Heart right ventricle (tissue), 16 donors: Measurements from ENCODE around the gene GLOD4. TPM values are rescaled to one million over a fixed set of nuclear protein-coding genes. Genes with fewer than 3 reads are reported as not detected.

ENCODE experiments used
- ATAC-seq, 8 donors: fragments of 200-7000 bp; cut with Tn5 transposase; one replicate each; pipeline ENCODE4 v1.9.1; 2020; ENCODE audit warnings: mild to moderate bottlenecking in 8 of 8, moderate library complexity in 8 of 8, moderate number of reproducible peaks in 1 of 8
- DNase-seq, 2 donors: peaks; one replicate each; pipeline ENCODE4 v3.0.0-alpha.2; 2020
- H3K27ac ChIP-seq, 10 donors: fragments of 200-600 bp; sonication (generic) in 2 of 10; one replicate each; pipeline versions ENCODE4 v1.5.0 to v1.8.0; 2020 to 2022; ENCODE audit warnings: mild to moderate bottlenecking in 3 of 10
- H3K27me3 ChIP-seq, 7 donors: fragments of 200-600 bp; one replicate each; pipeline ENCODE4 v1.8.0; 2021 to 2022; ENCODE audit warnings: mild to moderate bottlenecking in 2 of 7
- H3K36me3 ChIP-seq, 9 donors: fragments of 200-600 bp; sonication (generic) in 1 of 9; one replicate each; pipeline versions ENCODE4 v1.5.0 to v1.8.0; 2020 to 2022; ENCODE audit warnings: mild to moderate bottlenecking in 2 of 9
- H3K4me1 ChIP-seq, 9 donors: fragments of 200-600 bp; sonication (generic) in 1 of 9; one replicate each; pipeline versions ENCODE4 v1.5.0 to v1.8.0; 2020 to 2022; ENCODE audit warnings: mild to moderate bottlenecking in 4 of 9
- H3K4me3 ChIP-seq, 10 donors: fragments of 200-600 bp; sonication (generic) in 2 of 10; one replicate each; pipeline versions ENCODE4 v1.5.0 to v1.8.0; 2020 to 2022; ENCODE audit warnings: mild to moderate bottlenecking in 7 of 10, moderate library complexity in 2 of 10
- H3K9me3 ChIP-seq, 11 donors: fragments of 200-600 bp in 10 of 11; sonication (generic) in 2 of 11; one replicate each; pipeline versions ENCODE4 v1.5.0 to v1.8.0; 2013 to 2022; ENCODE audit warnings: mild to moderate bottlenecking in 2 of 11, control low read depth in 1 of 11, moderate library complexity in 1 of 11
- WGBS, 2 donors: extraction: QIAGEN DNeasy Blood & Tissue Kit; methylation state at CpG; one replicate each; pipeline ENCODE4 v1.1.7; 2013; ENCODE audit warnings: inconsistent platforms in 1 of 2; 5-methylcytosine and 5-hydroxymethylcytosine counted together
- intact Hi-C, 10 donors: fragments of 100-400 bp; cut with DNase I; formaldehyde crosslinking; loops; one replicate each; pipeline versions ENCODE4 v1.11.1 to v1.14.2; 2022
- polyA plus RNA-seq, 2 donors: library from polyadenylated mRNA; stranded (reverse); fragments of 200-250 nt; gene quantifications; one replicate each; pipeline ENCODE4 v1.2.3, GENCODE V29; 2013
- total RNA-seq, 10 donors: library from RNA; stranded (reverse); fragmentation: NEBNext Ultra II Directional in 3 of 10; extraction: Animal tissue kit (Norgen Biotek cat#: 25700) in 3 of 10; gene quantifications; one replicate each; pipeline versions ENCODE4 v1.2.1 to v1.2.4, GENCODE V29; 2021 to 2023
- TF ChIP-seq, protein P1 (sequence below), 9 donors: fragments of 200-600 bp; sonication (generic) in 2 of 9; IDR thresholded peaks; one replicate each; pipeline versions ENCODE4 v1.5.0 to v1.8.0; 2021 to 2022; ENCODE audit warnings: antibody characterized with exemption in 9 of 9, mild to moderate bottlenecking in 5 of 9, moderate library complexity in 1 of 9
- donor health status: Arrhythmogenic right ventricular cardiomyopathy.
- donor health status: ischemic (EF 13 %, LVEDD 7.1; RV severe dilation, severe dysfunction).
- donor health status: healthy with polysubstance abuse.
- donor health status: DM: no; HTN: yes; CAD: no.
- donor health status: DM: no; HTN: no; CAD: no.
- donor health status: ischemic (EF 25% LVEDD 6.9; RV normal size, moderate dysfunction).
- donor health status: ischemic (EF 25% LVEDD 5.7; RV mildly dilated, moderate dysfunction).
- donor health status: healthy.
- donor health status: DM: yes; HTN: yes; CAD: no.
- donor health status: Ischemic cardiomyopathy.
- donor health status: ischemic (EF 35%, LVEDD 5.7; RV mildly dilated, moderate dysfunction).
- donor health status: nonischemic (EF 11% LVEDD 7.7; RV severe dilation, severe dysfunction).
- donor health status: DM: yes; HTN: yes; CAD: no.
- donor health status: PGD.
- donor health status: ischemic (EF 29% LVEDD 5.4; RV normal size, mild dysfunction).
- donor health status: nonischemic (EF 23%, LVEDD 6.1; RV moderate dilation, normal function).

The GLOD4 gene
- total and polyA plus RNA-seq, 12 donors: 16.5 to 47.5 (median 27.6) TPM

DNA sequence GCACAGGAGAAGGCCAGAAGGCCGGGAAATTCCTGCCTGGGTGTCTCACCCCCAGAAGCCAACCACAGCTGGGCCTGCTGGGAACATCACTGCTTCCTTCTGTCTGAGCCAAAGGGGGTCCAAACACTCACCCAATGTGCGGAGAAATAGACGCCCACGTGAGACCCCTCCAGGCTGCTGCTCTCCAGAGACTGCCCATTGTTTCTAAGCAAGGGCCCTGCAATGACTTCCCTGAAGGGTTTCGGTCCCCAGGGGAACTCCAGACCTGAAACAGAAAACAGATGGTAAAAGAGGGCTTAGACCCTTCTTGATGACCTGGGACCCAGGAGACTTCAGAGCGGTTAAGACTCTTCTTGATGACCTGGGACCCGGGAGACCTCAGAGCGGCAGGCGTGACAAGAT lies 41.4 kb upstream of the GLOD4 start:
- H3K36me3 ChIP-seq: peaks cover 0 to 61% (median 0%) of the 10 kb centered on the region in 9 donors
- WGBS, 2 donors: 85 to 93% methylated on average over 9 of the region's 9 CpGs
- TF ChIP-seq, protein P1, sequence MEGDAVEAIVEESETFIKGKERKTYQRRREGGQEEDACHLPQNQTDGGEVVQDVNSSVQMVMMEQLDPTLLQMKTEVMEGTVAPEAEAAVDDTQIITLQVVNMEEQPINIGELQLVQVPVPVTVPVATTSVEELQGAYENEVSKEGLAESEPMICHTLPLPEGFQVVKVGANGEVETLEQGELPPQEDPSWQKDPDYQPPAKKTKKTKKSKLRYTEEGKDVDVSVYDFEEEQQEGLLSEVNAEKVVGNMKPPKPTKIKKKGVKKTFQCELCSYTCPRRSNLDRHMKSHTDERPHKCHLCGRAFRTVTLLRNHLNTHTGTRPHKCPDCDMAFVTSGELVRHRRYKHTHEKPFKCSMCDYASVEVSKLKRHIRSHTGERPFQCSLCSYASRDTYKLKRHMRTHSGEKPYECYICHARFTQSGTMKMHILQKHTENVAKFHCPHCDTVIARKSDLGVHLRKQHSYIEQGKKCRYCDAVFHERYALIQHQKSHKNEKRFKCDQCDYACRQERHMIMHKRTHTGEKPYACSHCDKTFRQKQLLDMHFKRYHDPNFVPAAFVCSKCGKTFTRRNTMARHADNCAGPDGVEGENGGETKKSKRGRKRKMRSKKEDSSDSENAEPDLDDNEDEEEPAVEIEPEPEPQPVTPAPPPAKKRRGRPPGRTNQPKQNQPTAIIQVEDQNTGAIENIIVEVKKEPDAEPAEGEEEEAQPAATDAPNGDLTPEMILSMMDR (IDR thresholded peaks at IDR 0.05): no peak
- intact Hi-C loops: loop anchor here in 1 of 10 donors (10.0 kb wide), 1 partner anchor 131 kb away; no protein-coding TSS in a partner anchor
- ATAC-seq: no peak
- H3K27me3 ChIP-seq: no peaks in the 10 kb centered on the region
- H3K4me3 ChIP-seq: no peak overlapping the region
- H3K27ac ChIP-seq: no peak overlapping the region
- H3K4me1 ChIP-seq: no peaks in the 10 kb centered on the region
- H3K9me3 ChIP-seq: no peaks in the 10 kb centered on the region
- DNase-seq: no peak

DNA sequence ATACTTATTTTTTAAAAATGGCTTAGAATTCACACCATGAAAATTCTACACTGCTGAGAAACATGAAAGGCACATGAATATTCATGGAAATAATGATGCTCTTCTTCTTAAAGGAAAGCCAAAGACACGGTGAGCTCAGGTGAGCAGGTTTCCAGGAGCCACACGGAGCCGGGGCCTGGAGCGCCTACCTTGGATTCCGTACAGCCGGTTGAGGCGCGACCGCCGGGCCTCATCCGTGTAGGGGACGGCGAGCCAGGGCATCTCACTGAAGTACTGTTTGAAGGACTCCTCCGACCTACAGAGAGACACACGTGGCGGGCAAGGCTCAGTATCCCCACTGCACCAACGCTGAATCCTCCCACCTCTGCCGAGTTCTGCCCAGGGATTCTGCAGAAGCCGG lies 37.2 kb upstream of the GLOD4 start:
- ATAC-seq: no peak
- WGBS, 2 donors: 96% methylated on average over 19 of the region's 19 CpGs
- Histone ChIP-seq H3K9me3 (no peaks in the 10 kb centered on the region), H3K36me3 (peaks cover 0 to 83% (median 0%) of the 10 kb centered on the region in 9 donors), H3K4me3 (no peak overlapping the region), H3K4me1 (no peaks in the 10 kb centered on the region), H3K27me3 (no peaks in the 10 kb centered on the region), H3K27ac (no peak overlapping the region)
- TF ChIP-seq, protein P1 (IDR thresholded peaks at IDR 0.05): no peak
- intact Hi-C loops: no loop called here
- no peak for DNase-seq

DNA sequence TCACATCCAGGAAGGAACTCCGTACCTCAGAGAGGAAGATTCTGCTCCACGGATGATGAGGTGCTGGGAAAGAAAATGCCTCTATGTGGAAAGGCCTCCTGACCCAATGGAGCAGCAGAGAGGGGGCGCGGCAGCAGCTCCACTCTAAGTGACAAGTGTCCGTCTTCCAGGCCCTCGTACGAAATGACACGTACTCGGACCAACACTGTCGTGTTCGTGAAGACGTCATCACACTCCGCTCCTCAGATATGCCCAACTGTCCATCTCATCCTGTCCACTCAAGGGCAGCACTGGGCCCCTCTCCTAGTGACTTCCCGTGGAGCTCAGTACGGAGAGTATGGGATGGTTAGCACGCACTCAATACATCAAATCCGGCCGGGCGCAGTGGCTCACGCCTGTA lies 32.3 kb upstream of the GLOD4 start:
- intact Hi-C loops: no loop called here
- peaks cover 0 to 68% (median 0%) of the 10 kb centered on the region in 9 donors for H3K36me3 ChIP-seq
- no peak for ATAC-seq
- no peaks in the 10 kb centered on the region for H3K27me3 ChIP-seq
- TF ChIP-seq, protein P1 (IDR thresholded peaks at IDR 0.05): no peak
- no peaks in the 10 kb centered on the region for H3K9me3 ChIP-seq
- H3K4me3 ChIP-seq: no peak overlapping the region
- no peaks in the 10 kb centered on the region for H3K4me1 ChIP-seq
- WGBS, 2 donors: 94% methylated on average over 20 of the region's 20 CpGs
- DNase-seq: no peak
- no peak overlapping the region for H3K27ac ChIP-seq

DNA sequence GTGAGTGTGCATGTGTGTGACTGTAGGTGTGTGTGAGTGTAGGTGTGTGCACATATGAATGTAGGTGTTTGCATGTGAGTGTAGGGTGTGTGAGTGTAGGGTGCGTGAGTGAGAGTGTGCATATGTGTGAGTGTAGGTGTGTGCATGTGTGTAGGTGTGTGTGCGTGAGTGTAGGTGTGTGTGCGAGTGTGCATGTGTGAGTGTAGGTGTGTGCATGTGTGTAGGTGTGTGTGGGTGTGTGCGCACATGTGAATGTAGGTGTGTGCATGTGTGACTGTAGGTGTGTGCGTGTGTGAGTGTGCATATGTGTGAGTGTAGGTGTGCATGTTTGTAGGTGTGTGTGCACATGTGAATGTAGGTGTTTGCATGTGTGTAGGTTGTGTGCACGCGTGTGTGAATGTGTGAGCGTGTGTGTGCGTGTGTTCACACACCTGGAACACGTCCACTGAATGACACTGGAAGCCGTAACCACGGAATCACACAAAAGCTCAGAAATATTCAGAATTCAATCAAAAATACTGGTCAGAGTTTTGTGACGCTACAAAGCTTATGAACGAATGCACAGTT lies 30.6 kb upstream of the GLOD4 start:
- no peaks in the 10 kb centered on the region for H3K27me3 ChIP-seq
- TF ChIP-seq, protein P1 (IDR thresholded peaks at IDR 0.05): no peak
- peaks cover 0 to 52% (median 0%) of the 10 kb centered on the region in 9 donors for H3K36me3 ChIP-seq
- DNase-seq (no peak), ATAC-seq (no peak)
- no peak overlapping the region for H3K4me3 ChIP-seq
- no peaks in the 10 kb centered on the region for H3K9me3 ChIP-seq
- no peaks in the 10 kb centered on the region for H3K4me1 ChIP-seq
- no peak overlapping the region for H3K27ac ChIP-seq
- intact Hi-C loops: no loop called here
- WGBS, 2 donors: 95 to 97% methylated on average over 14 of the region's 14 CpGs
